ENCODE data around the gene KICS2. TPM values are rescaled to one million over a fixed set of nuclear protein-coding genes. Genes with fewer than 3 reads are reported as not detected.

The KICS2 gene
- total RNA-seq, 1 donor from 2014 or later = 3.8 TPM

- H3K4me3 ChIP-seq (ENCODE audit: insufficient read depth, low read depth, low read length) = no peak overlapping the region
- H3K27me3 ChIP-seq (ENCODE audit: insufficient read depth, low read length) = no peaks in the 10 kb centered on the region
- TF ChIP-seq, protein P1, sequence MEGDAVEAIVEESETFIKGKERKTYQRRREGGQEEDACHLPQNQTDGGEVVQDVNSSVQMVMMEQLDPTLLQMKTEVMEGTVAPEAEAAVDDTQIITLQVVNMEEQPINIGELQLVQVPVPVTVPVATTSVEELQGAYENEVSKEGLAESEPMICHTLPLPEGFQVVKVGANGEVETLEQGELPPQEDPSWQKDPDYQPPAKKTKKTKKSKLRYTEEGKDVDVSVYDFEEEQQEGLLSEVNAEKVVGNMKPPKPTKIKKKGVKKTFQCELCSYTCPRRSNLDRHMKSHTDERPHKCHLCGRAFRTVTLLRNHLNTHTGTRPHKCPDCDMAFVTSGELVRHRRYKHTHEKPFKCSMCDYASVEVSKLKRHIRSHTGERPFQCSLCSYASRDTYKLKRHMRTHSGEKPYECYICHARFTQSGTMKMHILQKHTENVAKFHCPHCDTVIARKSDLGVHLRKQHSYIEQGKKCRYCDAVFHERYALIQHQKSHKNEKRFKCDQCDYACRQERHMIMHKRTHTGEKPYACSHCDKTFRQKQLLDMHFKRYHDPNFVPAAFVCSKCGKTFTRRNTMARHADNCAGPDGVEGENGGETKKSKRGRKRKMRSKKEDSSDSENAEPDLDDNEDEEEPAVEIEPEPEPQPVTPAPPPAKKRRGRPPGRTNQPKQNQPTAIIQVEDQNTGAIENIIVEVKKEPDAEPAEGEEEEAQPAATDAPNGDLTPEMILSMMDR (IDR thresholded peaks at IDR 0.05; ENCODE audit: insufficient read depth, low read depth, low read length) = no peak
- DNase-seq (ENCODE audit: low read depth) (no peak), FAIRE-seq (no peak)
- Mint-ChIP-seq H3K27ac (ENCODE audit: unreplicated experiment) (no peak overlapping the region), H3K27me3 (ENCODE audit: low read depth, unreplicated experiment) (no peaks in the 10 kb centered on the region), H3K4me3 (ENCODE audit: unreplicated experiment) (no peak overlapping the region), H3K4me1 (ENCODE audit: low read depth, unreplicated experiment) (peaks cover 4% of the 10 kb centered on the region), H3K36me3 (ENCODE audit: low read depth, unreplicated experiment) (no peaks in the 10 kb centered on the region), H3K9me3 (ENCODE audit: unreplicated experiment) (peaks cover 4% of the 10 kb centered on the region)
- H3K79me2 ChIP-seq (ENCODE audit: insufficient read depth, low read length) = no peaks in the 10 kb centered on the region
- no peak overlapping the region for H3K9ac ChIP-seq (ENCODE audit: low read length)
- H4K20me1 ChIP-seq (ENCODE audit: insufficient read depth, low read length) = no peaks in the 10 kb centered on the region
- H3K4me1 ChIP-seq (ENCODE audit: insufficient read depth, low read length) = no peaks in the 10 kb centered on the region
- H2AFZ ChIP-seq (ENCODE audit: low read depth, low read length) = no peak overlapping the region
- H3K9me3 ChIP-seq (ENCODE audit: insufficient read depth, low read depth, low read length) = no peaks in the 10 kb centered on the region
- H3K27ac ChIP-seq (ENCODE audit: low read depth, low read length) = no peak overlapping the region
- H3K4me2 ChIP-seq (ENCODE audit: low read length) = no peak overlapping the region
- no peaks in the 10 kb centered on the region for H3K36me3 ChIP-seq (ENCODE audit: insufficient read depth, low read length)
Measured at GRCh38 chr12:64229240-64229639, 7.1 kb upstream of the KICS2 start.

GRCh38 chr12:64225626-64226025 lies 3.5 kb upstream of the KICS2 start:
- H3K9ac ChIP-seq (ENCODE audit: low read length) = no peak overlapping the region
- TF ChIP-seq, protein P1 (IDR thresholded peaks at IDR 0.05; ENCODE audit: insufficient read depth, low read depth, low read length) = no peak
- no peak for TF ChIP-seq EZH2 (IDR thresholded peaks at IDR 0.05; ENCODE audit: insufficient read depth, low read length)
- no peaks in the 10 kb centered on the region for H3K9me3 ChIP-seq (ENCODE audit: insufficient read depth, low read depth, low read length)
- no peak overlapping the region for H3K4me2 ChIP-seq (ENCODE audit: low read length)
- Mint-ChIP-seq H3K27me3 (ENCODE audit: low read depth, unreplicated experiment) (no peaks in the 10 kb centered on the region), H3K27ac (ENCODE audit: unreplicated experiment) (no peak overlapping the region), H3K9me3 (ENCODE audit: unreplicated experiment) (peaks cover 4% of the 10 kb centered on the region), H3K4me1 (ENCODE audit: low read depth, unreplicated experiment) (peaks cover 11% of the 10 kb centered on the region), H3K36me3 (ENCODE audit: low read depth, unreplicated experiment) (no peaks in the 10 kb centered on the region), H3K4me3 (ENCODE audit: unreplicated experiment) (no peak overlapping the region)
- DNase-seq (ENCODE audit: low read depth) = no peak
- no peaks in the 10 kb centered on the region for H4K20me1 ChIP-seq (ENCODE audit: insufficient read depth, low read length)
- no peaks in the 10 kb centered on the region for H3K36me3 ChIP-seq (ENCODE audit: insufficient read depth, low read length)
- H3K4me3 ChIP-seq (ENCODE audit: insufficient read depth, low read depth, low read length) = no peak overlapping the region
- no peak overlapping the region for H2AFZ ChIP-seq (ENCODE audit: low read depth, low read length)
- no peak for FAIRE-seq
- H3K4me1 ChIP-seq (ENCODE audit: insufficient read depth, low read length) = peaks cover 4% of the 10 kb centered on the region
- H3K79me2 ChIP-seq (ENCODE audit: insufficient read depth, low read length) = peaks cover 3% of the 10 kb centered on the region
- H3K27me3 ChIP-seq (ENCODE audit: insufficient read depth, low read length) = no peaks in the 10 kb centered on the region
- no peak overlapping the region for H3K27ac ChIP-seq (ENCODE audit: low read depth, low read length)

- H3K36me3 ChIP-seq (ENCODE audit: insufficient read depth, low read length) = no peaks in the 10 kb centered on the region
- no peak for TF ChIP-seq EZH2 (IDR thresholded peaks at IDR 0.05; ENCODE audit: insufficient read depth, low read length)
- TF ChIP-seq, protein P1 (IDR thresholded peaks at IDR 0.05; ENCODE audit: insufficient read depth, low read depth, low read length) = no peak
- H3K4me3 ChIP-seq (ENCODE audit: insufficient read depth, low read depth, low read length) = peak overlapping the region; percentile 81
- H3K4me3 Mint-ChIP-seq (ENCODE audit: unreplicated experiment) = peak overlapping the region; percentile 89
- H3K4me1 ChIP-seq (ENCODE audit: insufficient read depth, low read length) = peaks cover 4% of the 10 kb centered on the region
- no peak for FAIRE-seq
- no peaks in the 10 kb centered on the region for H3K9me3 ChIP-seq (ENCODE audit: insufficient read depth, low read depth, low read length)
- H3K36me3 Mint-ChIP-seq (ENCODE audit: low read depth, unreplicated experiment) = no peaks in the 10 kb centered on the region
- peak overlapping the region; percentile 87 for H3K27ac Mint-ChIP-seq (ENCODE audit: unreplicated experiment)
- peak overlapping the region; percentile 95 for H2AFZ ChIP-seq (ENCODE audit: low read depth, low read length)
- no peaks in the 10 kb centered on the region for H3K9me3 Mint-ChIP-seq (ENCODE audit: unreplicated experiment)
- H3K79me2 ChIP-seq (ENCODE audit: insufficient read depth, low read length) = peaks cover 3% of the 10 kb centered on the region
- peaks cover 19% of the 10 kb centered on the region for H3K4me1 Mint-ChIP-seq (ENCODE audit: low read depth, unreplicated experiment)
- peak overlapping the region; percentile 87 for H3K4me2 ChIP-seq (ENCODE audit: low read length)
- H3K9ac ChIP-seq (ENCODE audit: low read length) = peak overlapping the region; percentile 93
- H3K27me3 ChIP-seq (ENCODE audit: insufficient read depth, low read length) = no peaks in the 10 kb centered on the region
- H3K27ac ChIP-seq (ENCODE audit: low read depth, low read length) = peak overlapping the region; percentile 92
- H3K27me3 Mint-ChIP-seq (ENCODE audit: low read depth, unreplicated experiment) = no peaks in the 10 kb centered on the region
- no peaks in the 10 kb centered on the region for H4K20me1 ChIP-seq (ENCODE audit: insufficient read depth, low read length)
- DNase-seq (ENCODE audit: low read depth) = peak; percentile 55
Measured at GRCh38 chr12:64221651-64222008, 466 bp downstream of the KICS2 start.

All from astrocyte (in vitro differentiated cells and primary cell).